ENCODE data around the gene GLG1. TPM values are rescaled to one million over a fixed set of nuclear protein-coding genes. Genes with fewer than 3 reads are reported as not detected.
A peak's percentile ranks its signal among the peaks of the same experiment; 100 is the strongest.

GLG1 gene
- total RNA-seq, 1 experiment from 2014 or later: 237 TPM

GRCh38 chr16:74649839-74650504, 43.1 kb upstream of the GLG1 start:
- POLR2A ChIA-PET: no interaction called here
- BruUV-seq (replicated peaks): TSS peak; percentile 15
- peaks cover 19% of the 10 kb centered on the region; the same call in 1 of the 2 replicates for H4K20me1 ChIP-seq (ENCODE audit: insufficient read depth)
- no peak overlapping the region for H2AFZ ChIP-seq (ENCODE audit: low read depth, low read length, poor library complexity, severe bottlenecking)
- H3K79me2 ChIP-seq (ENCODE audit: insufficient read depth, low read length): peaks cover 99% of the 10 kb centered on the region
- H3K4me1 ChIP-seq (ENCODE audit: control insufficient read depth in 1 of 2, insufficient read depth in 2 of 2, low read length in 2 of 2): peaks cover 2 to 7% of the 10 kb centered on the region in 2 experiments; a peak in 3 of 4 replicates
- no peak overlapping the region for H3K4me3 ChIP-seq (replicated peaks in 1 of 2; ENCODE audit: low read depth in 1 of 2, low read length in 2 of 2)
- CTCF ChIA-PET: interaction anchor here (0.7 kb wide), 1 partner anchor 11 kb away, joined by 3 read pairs; no protein-coding TSS in a partner anchor
- peaks cover 53 to 63% of the 10 kb centered on the region in 2 experiments for H3K36me3 ChIP-seq (ENCODE audit: control insufficient read depth in 1 of 2, insufficient read depth in 2 of 2, low read length in 2 of 2)
- TF ChIP-seq SIN3A (IDR thresholded peaks at IDR 0.05; ENCODE audit: low read depth) (no peak), CEBPB (IDR thresholded peaks at IDR 0.05; ENCODE audit: low read depth) (no peak), EGR1 (IDR thresholded peaks at IDR 0.05; ENCODE audit: low read depth) (no peak), FOSL1 (IDR thresholded peaks at IDR 0.05; ENCODE audit: low read depth) (no peak), JUND (IDR thresholded peaks at IDR 0.05) (no peak), YY1 (IDR thresholded peaks at IDR 0.05; ENCODE audit: extremely low read depth, insufficient replicate concordance, low read depth, low read length) (no peak), EZH2 (IDR thresholded peaks at IDR 0.05) (no peak), ZFX (IDR thresholded peaks at IDR 0.05) (no peak), ZNF274 (IDR thresholded peaks at IDR 0.05; ENCODE audit: low read depth, low read length) (no peak), ELF1 (IDR thresholded peaks at IDR 0.05; ENCODE audit: borderline replicate concordance, low read depth) (no peak), RAD21 (IDR thresholded peaks at IDR 0.05; ENCODE audit: low read depth) (no peak), POLR2AphosphoS5 (IDR thresholded peaks at IDR 0.05; ENCODE audit: low read depth, low read length) (no peak), POLR2A (IDR thresholded peaks at IDR 0.05; ENCODE audit: borderline replicate concordance, extremely low read depth, insufficient read depth, insufficient read length) (no peak), TCF7L2 (IDR thresholded peaks at IDR 0.05; ENCODE audit: borderline replicate concordance, extremely low read depth, insufficient read depth, insufficient read length) (no peak), CBX3 (IDR thresholded peaks at IDR 0.05; ENCODE audit: low read depth) (no peak), EZH2phosphoT487 (IDR thresholded peaks at IDR 0.05; ENCODE audit: borderline replicate concordance) (no peak)
- TF ChIP-seq, protein P1, sequence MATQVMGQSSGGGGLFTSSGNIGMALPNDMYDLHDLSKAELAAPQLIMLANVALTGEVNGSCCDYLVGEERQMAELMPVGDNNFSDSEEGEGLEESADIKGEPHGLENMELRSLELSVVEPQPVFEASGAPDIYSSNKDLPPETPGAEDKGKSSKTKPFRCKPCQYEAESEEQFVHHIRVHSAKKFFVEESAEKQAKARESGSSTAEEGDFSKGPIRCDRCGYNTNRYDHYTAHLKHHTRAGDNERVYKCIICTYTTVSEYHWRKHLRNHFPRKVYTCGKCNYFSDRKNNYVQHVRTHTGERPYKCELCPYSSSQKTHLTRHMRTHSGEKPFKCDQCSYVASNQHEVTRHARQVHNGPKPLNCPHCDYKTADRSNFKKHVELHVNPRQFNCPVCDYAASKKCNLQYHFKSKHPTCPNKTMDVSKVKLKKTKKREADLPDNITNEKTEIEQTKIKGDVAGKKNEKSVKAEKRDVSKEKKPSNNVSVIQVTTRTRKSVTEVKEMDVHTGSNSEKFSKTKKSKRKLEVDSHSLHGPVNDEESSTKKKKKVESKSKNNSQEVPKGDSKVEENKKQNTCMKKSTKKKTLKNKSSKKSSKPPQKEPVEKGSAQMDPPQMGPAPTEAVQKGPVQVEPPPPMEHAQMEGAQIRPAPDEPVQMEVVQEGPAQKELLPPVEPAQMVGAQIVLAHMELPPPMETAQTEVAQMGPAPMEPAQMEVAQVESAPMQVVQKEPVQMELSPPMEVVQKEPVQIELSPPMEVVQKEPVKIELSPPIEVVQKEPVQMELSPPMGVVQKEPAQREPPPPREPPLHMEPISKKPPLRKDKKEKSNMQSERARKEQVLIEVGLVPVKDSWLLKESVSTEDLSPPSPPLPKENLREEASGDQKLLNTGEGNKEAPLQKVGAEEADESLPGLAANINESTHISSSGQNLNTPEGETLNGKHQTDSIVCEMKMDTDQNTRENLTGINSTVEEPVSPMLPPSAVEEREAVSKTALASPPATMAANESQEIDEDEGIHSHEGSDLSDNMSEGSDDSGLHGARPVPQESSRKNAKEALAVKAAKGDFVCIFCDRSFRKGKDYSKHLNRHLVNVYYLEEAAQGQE (IDR thresholded peaks at IDR 0.05; ENCODE audit: low read depth): no peak
- TF ChIP-seq, protein P2, sequence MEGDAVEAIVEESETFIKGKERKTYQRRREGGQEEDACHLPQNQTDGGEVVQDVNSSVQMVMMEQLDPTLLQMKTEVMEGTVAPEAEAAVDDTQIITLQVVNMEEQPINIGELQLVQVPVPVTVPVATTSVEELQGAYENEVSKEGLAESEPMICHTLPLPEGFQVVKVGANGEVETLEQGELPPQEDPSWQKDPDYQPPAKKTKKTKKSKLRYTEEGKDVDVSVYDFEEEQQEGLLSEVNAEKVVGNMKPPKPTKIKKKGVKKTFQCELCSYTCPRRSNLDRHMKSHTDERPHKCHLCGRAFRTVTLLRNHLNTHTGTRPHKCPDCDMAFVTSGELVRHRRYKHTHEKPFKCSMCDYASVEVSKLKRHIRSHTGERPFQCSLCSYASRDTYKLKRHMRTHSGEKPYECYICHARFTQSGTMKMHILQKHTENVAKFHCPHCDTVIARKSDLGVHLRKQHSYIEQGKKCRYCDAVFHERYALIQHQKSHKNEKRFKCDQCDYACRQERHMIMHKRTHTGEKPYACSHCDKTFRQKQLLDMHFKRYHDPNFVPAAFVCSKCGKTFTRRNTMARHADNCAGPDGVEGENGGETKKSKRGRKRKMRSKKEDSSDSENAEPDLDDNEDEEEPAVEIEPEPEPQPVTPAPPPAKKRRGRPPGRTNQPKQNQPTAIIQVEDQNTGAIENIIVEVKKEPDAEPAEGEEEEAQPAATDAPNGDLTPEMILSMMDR (IDR thresholded peaks at IDR 0.05 in 2 of 3, conservative IDR thresholded peaks at IDR 0.05 in 1 of 3; ENCODE audit: borderline replicate concordance in 1 of 3, insufficient read depth in 1 of 3, low read depth in 2 of 3, low read length in 2 of 3): no peak
- TF ChIP-seq, protein P3, sequence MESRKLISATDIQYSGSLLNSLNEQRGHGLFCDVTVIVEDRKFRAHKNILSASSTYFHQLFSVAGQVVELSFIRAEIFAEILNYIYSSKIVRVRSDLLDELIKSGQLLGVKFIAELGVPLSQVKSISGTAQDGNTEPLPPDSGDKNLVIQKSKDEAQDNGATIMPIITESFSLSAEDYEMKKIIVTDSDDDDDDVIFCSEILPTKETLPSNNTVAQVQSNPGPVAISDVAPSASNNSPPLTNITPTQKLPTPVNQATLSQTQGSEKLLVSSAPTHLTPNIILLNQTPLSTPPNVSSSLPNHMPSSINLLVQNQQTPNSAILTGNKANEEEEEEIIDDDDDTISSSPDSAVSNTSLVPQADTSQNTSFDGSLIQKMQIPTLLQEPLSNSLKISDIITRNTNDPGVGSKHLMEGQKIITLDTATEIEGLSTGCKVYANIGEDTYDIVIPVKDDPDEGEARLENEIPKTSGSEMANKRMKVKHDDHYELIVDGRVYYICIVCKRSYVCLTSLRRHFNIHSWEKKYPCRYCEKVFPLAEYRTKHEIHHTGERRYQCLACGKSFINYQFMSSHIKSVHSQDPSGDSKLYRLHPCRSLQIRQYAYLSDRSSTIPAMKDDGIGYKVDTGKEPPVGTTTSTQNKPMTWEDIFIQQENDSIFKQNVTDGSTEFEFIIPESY (IDR thresholded peaks at IDR 0.05; ENCODE audit: extremely low read depth, insufficient replicate concordance, low read length): no peak
- TF ChIP-seq, protein P4, sequence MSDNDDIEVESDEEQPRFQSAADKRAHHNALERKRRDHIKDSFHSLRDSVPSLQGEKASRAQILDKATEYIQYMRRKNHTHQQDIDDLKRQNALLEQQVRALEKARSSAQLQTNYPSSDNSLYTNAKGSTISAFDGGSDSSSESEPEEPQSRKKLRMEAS (IDR thresholded peaks at IDR 0.05): no peak
- no peaks in the 10 kb centered on the region for H3K9me3 ChIP-seq (ENCODE audit: control insufficient read depth in 1 of 2, insufficient read depth in 1 of 2, low read depth in 1 of 2, low read length in 2 of 2)
- no peak overlapping the region for H3K9ac ChIP-seq (ENCODE audit: low read length)
- ATAC-seq: no peak
- no peak overlapping the region for H3K4me2 ChIP-seq (ENCODE audit: low read length)
- H3K9me2 ChIP-seq (ENCODE audit: insufficient read depth): no peaks in the 10 kb centered on the region
- intact Hi-C loops (cut with micrococcal nuclease): loop anchor here (10.0 kb wide), 1 partner anchor 345 kb away; no protein-coding TSS in a partner anchor
- no peaks in the 10 kb centered on the region for H3K27me3 ChIP-seq (ENCODE audit: insufficient read depth, low read length)
- no peak for DNase-seq (ENCODE audit: low read depth, low spot score)
- H3K27ac ChIP-seq (ENCODE audit: low read depth, low read length): no peak overlapping the region
- RAD21 ChIA-PET (ENCODE audit: low non-redundant PET in 1 of 2, low total read pairs in 2 of 2, uncharacterized antibody in 2 of 2, unreplicated experiment in 2 of 2): no interaction called here
